ENCODE data around the gene ZFP92.

ZFP92 gene

GRCh38 chrX:153413731-153414130 is 2.5 kb downstream of the ZFP92 start:
- Mint-ChIP-seq H3K4me1 (peaks cover 16% of the 10 kb centered on the region), H3K36me3 (ENCODE audit: low read depth) (no peaks in the 10 kb centered on the region), H3K27me3 (ENCODE audit: low read depth) (peaks cover 11% of the 10 kb centered on the region), H3K4me3 (no peak overlapping the region), H3K27ac (no peak overlapping the region), H3K9me3 (peaks cover 29% of the 10 kb centered on the region)
- TF ChIP-seq CTCF (IDR thresholded peaks at IDR 0.05; ENCODE audit: unreplicated experiment in 3 of 3): no peak

GRCh38 chrX:153414856-153415510 is 3.7 kb downstream of the ZFP92 start:
- H3K27ac Mint-ChIP-seq: no peak overlapping the region
- H3K9me3 Mint-ChIP-seq: peaks cover 30% of the 10 kb centered on the region
- peaks cover 16% of the 10 kb centered on the region for H3K4me1 Mint-ChIP-seq
- no peaks in the 10 kb centered on the region for H3K36me3 Mint-ChIP-seq (ENCODE audit: low read depth)
- peaks cover 11% of the 10 kb centered on the region for H3K27me3 Mint-ChIP-seq (ENCODE audit: low read depth)
- no peak for TF ChIP-seq CTCF (IDR thresholded peaks at IDR 0.05; ENCODE audit: unreplicated experiment in 3 of 3)
- H3K4me3 Mint-ChIP-seq: no peak overlapping the region

- no peak overlapping the region for H3K27ac Mint-ChIP-seq
- TF ChIP-seq CTCF (IDR thresholded peaks at IDR 0.05; ENCODE audit: unreplicated experiment in 3 of 3): no peak
- no peak overlapping the region for H3K4me3 Mint-ChIP-seq
- peaks cover 29% of the 10 kb centered on the region for H3K9me3 Mint-ChIP-seq
- H3K4me1 Mint-ChIP-seq: peaks cover 15% of the 10 kb centered on the region
- H3K36me3 Mint-ChIP-seq (ENCODE audit: low read depth): no peaks in the 10 kb centered on the region
- H3K27me3 Mint-ChIP-seq (ENCODE audit: low read depth): peaks cover 11% of the 10 kb centered on the region
These were observed 5.6 kb downstream of the ZFP92 start for GRCh38 chrX:153416781-153417450.

GRCh38 chrX:153417637-153418036 is 6.4 kb downstream of the ZFP92 start:
- H3K27ac Mint-ChIP-seq: no peak overlapping the region
- H3K4me1 Mint-ChIP-seq: peaks cover 9% of the 10 kb centered on the region
- TF ChIP-seq CTCF (IDR thresholded peaks at IDR 0.05; ENCODE audit: unreplicated experiment in 3 of 3): no peak
- H3K36me3 Mint-ChIP-seq (ENCODE audit: low read depth): no peaks in the 10 kb centered on the region
- no peak overlapping the region for H3K4me3 Mint-ChIP-seq
- peaks cover 27% of the 10 kb centered on the region for H3K9me3 Mint-ChIP-seq
- peaks cover 11% of the 10 kb centered on the region for H3K27me3 Mint-ChIP-seq (ENCODE audit: low read depth)

GRCh38 chrX:153420851-153421599 is 9.8 kb downstream of the ZFP92 start:
- no peak overlapping the region for H3K4me3 Mint-ChIP-seq
- peaks cover 5% of the 10 kb centered on the region for H3K27me3 Mint-ChIP-seq (ENCODE audit: low read depth)
- no peaks in the 10 kb centered on the region for H3K36me3 Mint-ChIP-seq (ENCODE audit: low read depth)
- no peak for TF ChIP-seq CTCF (IDR thresholded peaks at IDR 0.05; ENCODE audit: unreplicated experiment in 3 of 3)
- peaks cover 9% of the 10 kb centered on the region for H3K4me1 Mint-ChIP-seq
- peaks cover 24% of the 10 kb centered on the region for H3K9me3 Mint-ChIP-seq
- H3K27ac Mint-ChIP-seq: no peak overlapping the region

All from nephron (organoid).